ENCODE data around the gene ACTMAP. TPM values are rescaled to one million over a fixed set of nuclear protein-coding genes. Genes with fewer than 3 reads are reported as not detected.

The ACTMAP gene, protein sequence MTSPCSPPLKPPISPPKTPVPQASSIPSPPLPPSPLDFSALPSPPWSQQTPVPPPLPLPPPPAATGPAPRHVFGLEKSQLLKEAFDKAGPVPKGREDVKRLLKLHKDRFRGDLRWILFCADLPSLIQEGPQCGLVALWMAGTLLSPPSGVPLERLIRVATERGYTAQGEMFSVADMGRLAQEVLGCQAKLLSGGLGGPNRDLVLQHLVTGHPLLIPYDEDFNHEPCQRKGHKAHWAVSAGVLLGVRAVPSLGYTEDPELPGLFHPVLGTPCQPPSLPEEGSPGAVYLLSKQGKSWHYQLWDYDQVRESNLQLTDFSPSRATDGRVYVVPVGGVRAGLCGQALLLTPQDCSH
- total RNA-seq: 1 to 10 TPM; 3.0 to 4.2 TPM

DNA sequence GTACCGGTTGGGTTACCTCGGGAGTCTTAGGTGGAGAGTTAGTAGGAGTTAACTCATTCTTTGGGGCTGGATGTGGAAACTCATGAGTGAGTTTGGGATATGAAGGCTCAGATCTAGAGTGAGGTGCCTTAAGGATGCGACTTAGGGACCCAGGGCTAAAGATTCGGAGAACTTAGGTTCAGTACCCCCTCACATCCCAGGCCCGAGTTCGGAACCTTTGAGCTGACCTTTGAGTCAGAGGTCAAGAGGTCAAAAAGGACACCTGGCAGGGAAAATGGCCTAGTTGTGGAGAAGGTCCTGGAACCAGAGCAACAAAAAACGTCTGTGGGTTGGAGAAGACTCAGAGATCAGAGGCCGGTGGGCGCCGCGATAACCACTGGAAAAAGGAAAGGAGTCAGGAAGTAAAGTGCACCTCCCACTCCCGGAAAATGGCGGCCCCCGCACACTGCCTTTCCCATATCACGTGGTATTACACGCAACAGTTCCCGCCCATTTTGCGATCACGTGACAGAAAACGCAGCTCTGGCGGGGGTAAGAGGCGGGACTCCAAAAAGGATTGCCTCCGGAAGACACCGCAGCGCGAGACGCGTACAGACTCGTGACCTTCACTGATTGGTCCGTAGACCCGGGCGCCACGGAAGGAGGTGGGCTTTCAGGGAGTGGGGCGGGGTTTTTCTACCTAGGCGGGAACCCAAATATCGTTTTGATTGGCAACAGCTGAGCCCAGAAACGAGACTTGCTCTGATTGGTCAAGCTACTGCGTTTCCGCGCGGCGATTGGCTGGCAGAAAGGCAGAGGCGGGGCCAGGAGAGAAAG lies at the start of gene ACTMAP:
ACTMAP (minus strand) TSS at position 420 of the 816 bp plus-strand sequence. CDS start 674 bp downstream, outside the sequence.
- peak; percentile 99 to 100 (median 100) for DNase-seq
- peak in 2 of 3 donors; percentile 64 to 79 for TF ChIP-seq POLR2A (IDR thresholded peaks at IDR 0.05)
- TF ChIP-seq, protein P1, sequence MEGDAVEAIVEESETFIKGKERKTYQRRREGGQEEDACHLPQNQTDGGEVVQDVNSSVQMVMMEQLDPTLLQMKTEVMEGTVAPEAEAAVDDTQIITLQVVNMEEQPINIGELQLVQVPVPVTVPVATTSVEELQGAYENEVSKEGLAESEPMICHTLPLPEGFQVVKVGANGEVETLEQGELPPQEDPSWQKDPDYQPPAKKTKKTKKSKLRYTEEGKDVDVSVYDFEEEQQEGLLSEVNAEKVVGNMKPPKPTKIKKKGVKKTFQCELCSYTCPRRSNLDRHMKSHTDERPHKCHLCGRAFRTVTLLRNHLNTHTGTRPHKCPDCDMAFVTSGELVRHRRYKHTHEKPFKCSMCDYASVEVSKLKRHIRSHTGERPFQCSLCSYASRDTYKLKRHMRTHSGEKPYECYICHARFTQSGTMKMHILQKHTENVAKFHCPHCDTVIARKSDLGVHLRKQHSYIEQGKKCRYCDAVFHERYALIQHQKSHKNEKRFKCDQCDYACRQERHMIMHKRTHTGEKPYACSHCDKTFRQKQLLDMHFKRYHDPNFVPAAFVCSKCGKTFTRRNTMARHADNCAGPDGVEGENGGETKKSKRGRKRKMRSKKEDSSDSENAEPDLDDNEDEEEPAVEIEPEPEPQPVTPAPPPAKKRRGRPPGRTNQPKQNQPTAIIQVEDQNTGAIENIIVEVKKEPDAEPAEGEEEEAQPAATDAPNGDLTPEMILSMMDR (IDR thresholded peaks at IDR 0.05): peak in 1 of 7 experiments; percentile 37
- H3K9me3 ChIP-seq: no peaks in the 10 kb centered on the region
- peak within 1 kb of the TSS; percentile 82 to 98 (median 91) for H3K27ac ChIP-seq
- WGBS, 2 donors: 0% methylated on average over 43 of the region's 43 CpGs
- peak within 1 kb of the TSS; percentile 38 to 61 for H3K4me3 ChIP-seq
- H3K36me3 ChIP-seq (replicated peaks in 1 of 2; ENCODE audit: insufficient read depth in 1 of 2, low read depth in 2 of 2): no peaks in the 10 kb centered on the region
- H3K4me1 ChIP-seq: peaks cover 45% of the 10 kb centered on the region
- intact Hi-C loops (cut with DNase I): no loop called here
- no peaks in the 10 kb centered on the region for H3K27me3 ChIP-seq
- peak; percentile 93 for ATAC-seq

DNA sequence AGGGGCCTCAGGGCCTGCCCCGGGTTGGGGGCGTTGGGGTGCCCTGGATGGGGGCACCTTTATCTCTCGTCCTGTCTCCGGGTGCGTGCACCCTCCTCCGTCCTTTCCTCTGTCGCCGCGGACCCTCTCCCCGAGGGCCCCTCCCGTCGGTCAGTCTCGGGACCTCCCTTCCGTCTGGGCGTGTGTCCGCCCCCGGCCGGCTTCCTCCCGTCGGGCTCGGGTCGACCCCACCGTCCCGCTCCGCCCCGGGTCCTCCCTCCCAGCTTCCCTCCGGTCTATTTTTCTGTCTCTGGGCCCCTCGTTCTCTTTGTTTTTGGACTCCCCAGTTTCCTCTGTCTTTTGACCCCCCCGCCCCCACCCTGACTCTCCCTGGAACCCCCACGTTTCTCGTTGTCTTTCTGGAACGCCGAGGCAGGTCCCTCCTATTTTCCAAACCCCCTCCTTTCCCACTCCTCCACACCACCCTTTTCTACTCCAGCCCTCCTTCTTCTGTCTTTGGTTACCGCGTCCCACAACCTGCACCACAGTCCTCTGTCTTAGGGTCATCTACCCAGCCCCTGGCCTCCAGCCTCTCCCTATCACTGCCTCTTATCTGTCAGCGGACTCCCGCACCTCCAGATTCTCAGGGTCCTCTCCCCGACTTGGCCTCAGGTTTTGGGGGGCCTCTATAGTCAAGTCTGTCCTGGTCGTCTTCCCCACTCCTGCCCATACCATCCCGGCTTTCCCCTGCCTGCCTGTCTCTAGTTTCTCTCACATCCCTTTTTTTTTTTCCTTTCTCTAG lies 49.5 kb upstream of the ACTMAP start:
- peak overlapping the region; percentile 86 to 96 (median 91) for H3K27ac ChIP-seq
- H3K4me3 ChIP-seq: peak overlapping the region; percentile 80 to 86
- peaks cover 57% of the 10 kb centered on the region for H3K4me1 ChIP-seq
- ATAC-seq (no peak), DNase-seq (peak in 2 of 4 donors; percentile 42 to 43)
- intact Hi-C loops (cut with DNase I): no loop called here
- no peaks in the 10 kb centered on the region for H3K9me3 ChIP-seq
- WGBS, 2 donors: 3 to 4% methylated on average over 36 to 39 of the region's 40 CpGs
- TF ChIP-seq, protein P1 (IDR thresholded peaks at IDR 0.05): no peak
- TF ChIP-seq POLR2A (IDR thresholded peaks at IDR 0.05): no peak
- H3K36me3 ChIP-seq (replicated peaks in 1 of 2; ENCODE audit: insufficient read depth in 1 of 2, low read depth in 2 of 2): no peaks in the 10 kb centered on the region
- H3K27me3 ChIP-seq: no peaks in the 10 kb centered on the region

DNA sequence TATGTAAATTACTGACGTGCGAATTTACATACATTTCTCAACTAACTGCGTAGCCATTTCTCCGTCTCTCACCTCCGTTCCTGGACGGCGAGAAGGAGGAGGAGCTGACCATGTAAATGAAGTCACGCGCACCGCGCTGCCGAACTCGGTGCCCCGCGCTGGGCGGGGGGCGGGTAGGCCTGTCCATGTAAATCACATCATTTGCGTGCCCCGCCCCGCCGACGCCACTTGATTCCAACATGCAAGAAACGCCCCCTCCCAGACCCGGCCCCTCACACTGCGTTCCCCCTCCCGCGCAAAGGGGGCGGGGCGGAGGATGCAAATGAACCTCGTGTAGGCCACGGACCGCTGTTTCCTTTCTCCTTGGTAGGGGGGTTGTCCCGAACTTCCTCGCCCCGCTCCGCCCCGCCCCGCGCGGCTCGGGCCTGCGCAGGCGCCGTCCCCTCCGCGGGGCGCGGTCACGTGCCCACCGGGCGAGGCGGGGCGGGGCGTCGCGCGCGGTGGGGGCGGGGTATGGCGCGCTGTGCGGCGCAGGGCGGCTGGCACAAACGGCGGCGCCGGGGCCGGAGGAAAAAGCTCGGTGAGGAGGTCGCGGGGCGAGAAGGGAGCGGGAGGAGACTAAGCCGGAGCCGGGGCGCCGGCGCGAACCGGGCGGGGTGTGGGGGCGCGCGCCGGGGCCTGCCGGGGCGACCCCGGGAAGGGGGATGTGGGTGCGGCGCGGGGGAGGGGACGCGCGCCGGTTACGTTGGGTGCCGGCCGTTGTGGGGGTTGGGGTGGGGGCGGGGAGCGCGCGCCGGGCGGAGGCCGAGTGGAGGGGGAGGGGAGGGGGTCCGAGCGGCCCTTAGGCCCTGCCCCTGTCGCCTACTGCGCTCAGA lies 48.6 kb upstream of the ACTMAP start, which contains the start of gene EGLN2:
EGLN2 (plus strand) TSS at position 509 of the 875 bp plus-strand sequence. CDS start 1,382 bp downstream, outside the sequence.
- no peaks in the 10 kb centered on the region for H3K27me3 ChIP-seq
- 0 to 1% methylated on average over 29 to 107 of the region's 110 CpGs for WGBS, 2 donors
- no peaks in the 10 kb centered on the region for H3K36me3 ChIP-seq (replicated peaks in 1 of 2; ENCODE audit: insufficient read depth in 1 of 2, low read depth in 2 of 2)
- H3K4me1 ChIP-seq: peaks cover 48% of the 10 kb centered on the region
- ATAC-seq (peak; percentile 91), DNase-seq (peak; percentile 100)
- peak within 1 kb of the TSS; percentile 80 to 86 for H3K4me3 ChIP-seq
- peak; percentile 43 to 63 (median 59) for TF ChIP-seq POLR2A (IDR thresholded peaks at IDR 0.05)
- TF ChIP-seq, protein P1 (IDR thresholded peaks at IDR 0.05): peak in 1 of 7 experiments; percentile 1
- no peaks in the 10 kb centered on the region for H3K9me3 ChIP-seq
- H3K27ac ChIP-seq: peak within 1 kb of the TSS; percentile 86 to 96 (median 91)
- intact Hi-C loops (cut with DNase I): no loop called here

Data from body of pancreas (tissue), 4 donors.